K562 (cell line): ENCODE data around the gene LEMD3. TPM values are rescaled to one million over a fixed set of nuclear protein-coding genes. Genes with fewer than 3 reads are reported as not detected.

ENCODE experiments used
- ATAC-seq: fragments of 200-7000 bp; cut with Tn5 transposase; 3 replicates; pipeline ENCODE4 v1.9.1; 2020; ENCODE audit warnings: moderate library complexity
- BruUV-seq: library from RNA; stranded (reverse); fragments of 400-500 nt; replicated peaks from 2 replicates; lab custom pipeline; 2021; lab: Mats Ljungman, UMichigan
- CTCF ChIA-PET: fragments of 300-600 bp; formaldehyde crosslinking; extraction: SDS; loops from one replicate; lab custom pipeline; 2021; ENCODE audit warnings: low intra/inter-chr PET ratio; lab: Yijun Ruan, JAX
- POLR2A ChIA-PET: fragments of 300-600, 350-650 bp; sonication (Branson Sonifier 250); formaldehyde crosslinking; extraction: SDS; loops from one replicate; lab custom pipeline; 2021; ENCODE audit warnings: antibody characterized with exemption, inconsistent platforms; lab: Yijun Ruan, JAX
- DNase-seq, 4 experiments: peaks; one replicate each; pipeline versions ENCODE4 v3.0.0 to v3.0.0-alpha.2; 2011 to 2018; ENCODE audit warnings: low spot score in 3 of 4, mixed read lengths in 3 of 4; ENCODE audit errors: extremely low read depth in 1 of 4
- FAIRE-seq: peaks from 2 replicates; lab custom pipeline; 2011; peaks lifted over from hg19 to GRCh38; lab: Jason Lieb, UNC
- H2AFZ ChIP-seq: 2 replicates; pipeline ENCODE4 v1.6.0; 2011; ENCODE audit warnings: low read depth, low read length, control low read depth, inconsistent platforms
- H3K27ac ChIP-seq: fragments of 200-600 bp; 3 replicates; pipeline ENCODE4 v1.8.0; 2011; ENCODE audit warnings: low read depth, mild to moderate bottlenecking, control low read depth, inconsistent platforms, low read length, moderate library complexity, mixed read lengths; ENCODE audit errors: extremely low read depth
- H3K27me3 ChIP-seq, 2 experiments: fragments of 300-600 bp in 1 of 2; 2 replicates in 1 of 2; 3 replicates in 1 of 2; pipeline versions ENCODE4 v1.6.0 to v1.8.0; 2011; ENCODE audit warnings: inconsistent platforms in 2 of 2, low read length in 2 of 2, mild to moderate bottlenecking in 1 of 2, mixed read lengths in 1 of 2, moderate library complexity in 1 of 2; ENCODE audit not compliant: control insufficient read depth in 2 of 2, insufficient read depth in 2 of 2
- H3K36me3 ChIP-seq: fragments of 300-600 bp; 3 replicates; pipeline ENCODE4 v1.8.0; 2011; ENCODE audit warnings: mild to moderate bottlenecking, low read length, inconsistent platforms; ENCODE audit not compliant: control insufficient read depth, insufficient read depth
- H3K4me1 ChIP-seq, 2 experiments: fragments of 200-600 bp in 1 of 2; replicated peaks in 1 of 2; 2 replicates in 1 of 2; 3 replicates in 1 of 2; pipeline versions ENCODE4 v1.5.1 to v1.8.0; 2011; ENCODE audit warnings: inconsistent platforms in 2 of 2, low read length in 2 of 2, mild to moderate bottlenecking in 1 of 2, mixed read lengths in 1 of 2, moderate library complexity in 1 of 2; ENCODE audit not compliant: control insufficient read depth in 2 of 2, insufficient read depth in 2 of 2
- H3K4me2 ChIP-seq: 2 replicates; pipeline ENCODE4 v1.6.1; 2011; ENCODE audit warnings: low read length, control low read depth, inconsistent platforms, mixed read lengths; ENCODE audit not compliant: insufficient read depth
- H3K4me3 ChIP-seq: fragments of 200-600 bp; sonication (generic), shearing (Covaris generic); 2 replicates; pipeline ENCODE4 v1.5.1; 2016; ENCODE audit warnings: control low read depth, inconsistent platforms
- H3K79me2 ChIP-seq: fragments of 200-600 bp; 3 replicates; pipeline ENCODE4 v1.8.0; 2011; ENCODE audit warnings: low read length, inconsistent platforms; ENCODE audit not compliant: control insufficient read depth, insufficient read depth
- H3K9ac ChIP-seq, 2 experiments: 2 replicates each; pipeline versions ENCODE4 v1.6.0 to v1.6.1; 2011; ENCODE audit warnings: low read depth in 2 of 2, low read length in 2 of 2, control low read depth in 1 of 2, inconsistent platforms in 1 of 2, mild to moderate bottlenecking in 1 of 2, mixed read lengths in 1 of 2; ENCODE audit not compliant: insufficient read depth in 1 of 2
- H3K9me1 ChIP-seq: one replicate; pipeline ENCODE4 v1.6.0; 2011; ENCODE audit warnings: inconsistent platforms, mild to moderate bottlenecking, low read length, moderate library complexity; ENCODE audit not compliant: control insufficient read depth, insufficient read depth
- H3K9me3 ChIP-seq: replicated peaks from 2 replicates; pipeline ENCODE4 v1.5.1; 2011; ENCODE audit warnings: low read depth, low read length, inconsistent platforms; ENCODE audit not compliant: control insufficient read depth, insufficient read depth
- H4K20me1 ChIP-seq: replicated peaks from 2 replicates; pipeline ENCODE4 v1.6.1; 2011; ENCODE audit warnings: low read length, inconsistent platforms, mixed read lengths; ENCODE audit not compliant: control insufficient read depth, insufficient read depth
- BHLHE40 ChIP-seq: IDR thresholded peaks from 2 replicates; pipeline ENCODE4 v1.6.1; 2011; ENCODE audit warnings: low read length, improper control_type of control experiment
- FOXJ2 ChIP-seq: fragments of 200-800 bp; sonication (Bioruptor generic); IDR thresholded peaks from 2 replicates; pipeline ENCODE4 v1.6.1; 2016; ENCODE audit warnings: missing genetic modification characterization, missing compliant biosample characterization
- FOXO4 ChIP-seq: fragments of 450-650 bp; formaldehyde crosslinking; IDR thresholded peaks from 2 replicates; pipeline ENCODE4 v1.4.0; 2020; ENCODE audit warnings: mild to moderate bottlenecking, moderate library complexity
- GABPB2 ChIP-seq: fragments of 250-450 bp; sonication (Bioruptor Pico); conservative IDR thresholded peaks from 2 replicates; pipeline ENCODE4 v1.5.1; 2021; ENCODE audit warnings: mild to moderate bottlenecking
- KLF1 ChIP-seq: fragments of 450-650 bp; IDR thresholded peaks from 2 replicates; pipeline ENCODE4 v1.6.1; 2016; ENCODE audit warnings: missing genetic modification characterization, missing compliant biosample characterization
- LARP7 ChIP-seq: fragments of 450-650 bp; IDR thresholded peaks from 2 replicates; pipeline ENCODE4 v1.6.1; 2016
- POLR2A ChIP-seq: fragments of 450-650 bp; conservative IDR thresholded peaks from 2 replicates; pipeline ENCODE4 v1.6.1; 2016
- SIRT6 ChIP-seq: IDR thresholded peaks from one replicate; pipeline ENCODE4 v1.6.1; 2012; ENCODE audit warnings: low read depth, mild to moderate bottlenecking, control low read depth, inconsistent platforms, low read length, moderate library complexity
- ZBED1 ChIP-seq: IDR thresholded peaks from 2 replicates; pipeline ENCODE4 v1.6.1; 2014
- ZKSCAN3 ChIP-seq: fragments of 250-450 bp; sonication (Bioruptor Pico); IDR thresholded peaks from 2 replicates; pipeline ENCODE4 v1.4.0; 2020
- WGBS: fragments of 100-300 bp; shearing (Covaris generic); methylation state at CpG from one replicate; pipeline ENCODE4 v1.1.6; 2016; ENCODE audit warnings: low coverage, mixed read lengths; ENCODE audit not compliant: insufficient coverage; ENCODE audit errors: missing lambda C conversion rate; 5-methylcytosine and 5-hydroxymethylcytosine counted together
- in situ Hi-C: fragments of 300-500 bp; cut with MboI; formaldehyde crosslinking; loops from 4 replicates; pipeline ENCODE4 v1.15.0; 2018; ENCODE audit warnings: inconsistent platforms, mixed read lengths
- intact Hi-C: fragments of 100-400 bp; cut with micrococcal nuclease; formaldehyde crosslinking; loops from 2 replicates; pipeline ENCODE4 v1.14.2; 2022
- polyA plus RNA-seq, 8 experiments: library from polyadenylated mRNA; depleted of rRNA in 4 of 8; stranded (reverse) in 5 of 8; unstranded in 3 of 8; fragments of >200 nt; fragmentation: Nextera tagmentation in 2 of 8; fragmentation: Illumina TruSeq in 1 of 8; extraction: Ambion mirVana in 2 of 8; extraction: Trizol in 1 of 8; gene quantifications; 2 replicates each; pipeline versions ENCODE4 v1.2.1 to v1.2.3, GENCODE V29; 2011 to 2014; ENCODE audit warnings: inconsistent platforms in 1 of 8, missing spikeins in 1 of 8
- total RNA-seq, 7 experiments: library from RNA; depleted of rRNA in 6 of 7; stranded (reverse); fragments of >200 nt in 6 of 7; fragmentation: Illumina TruSeq in 2 of 7; extraction: Trizol in 2 of 7; gene quantifications; 2 replicates each; pipeline versions ENCODE4 v1.2.1 to v1.2.3, GENCODE V29; 2011 to 2021; ENCODE audit warnings: low replicate concordance in 1 of 7
- TF ChIP-seq, protein P1 (sequence below): sonication (generic); formaldehyde crosslinking; IDR thresholded peaks from 2 replicates; pipeline ENCODE4 v1.8.0; 2022; ENCODE audit warnings: missing genetic modification reagents, mild to moderate bottlenecking, borderline replicate concordance
- TF ChIP-seq, protein P2 (sequence below): fragments of 250-450 bp; sonication (Bioruptor Pico); IDR thresholded peaks from 2 replicates; pipeline ENCODE4 v1.8.0; 2022; ENCODE audit warnings: inconsistent platforms

Gene LEMD3
- total and polyA plus RNA-seq, 9 of the 15 experiments (the other 6 are each of a cell fraction or from before 2014, with no cell fraction given), result 6.8 to 37.4 (median 17.2) TPM

DNA sequence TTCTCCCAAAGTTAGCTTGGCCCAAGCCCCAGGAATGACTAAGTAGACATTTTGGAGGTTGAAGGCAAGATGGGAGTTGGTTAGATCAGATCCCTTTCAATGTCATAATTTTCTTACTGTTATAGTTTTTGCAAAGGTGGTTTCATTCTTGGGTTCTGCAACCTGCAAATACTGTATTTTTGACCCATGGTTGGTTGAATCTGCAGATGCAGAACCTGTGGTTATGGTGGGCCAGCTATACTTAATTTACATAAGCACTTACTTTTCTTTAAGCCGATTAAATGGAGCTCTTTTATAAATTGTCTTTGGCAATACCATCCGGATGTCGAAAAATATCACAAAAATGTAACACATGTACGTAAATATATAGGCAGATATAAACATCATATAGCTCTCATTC, 25.6 kb downstream of the LEMD3 start:
- in situ Hi-C loops (no loop called here), intact Hi-C loops (no loop called here)
- ATAC-seq, result no peak
- Histone ChIP-seq H3K79me2 (peaks cover 83% of the 10 kb centered on the region), H3K36me3 (no peaks in the 10 kb centered on the region; the same call in 2 of the 3 replicates), H4K20me1 (peaks cover 9% of the 10 kb centered on the region; the same call in 1 of the 2 replicates), H3K27me3 (no peaks in the 10 kb centered on the region), H3K27ac (no peak overlapping the region), H3K9ac (no peak overlapping the region), H3K9me3 (no peaks in the 10 kb centered on the region), H3K9me1 (peaks cover 7% of the 10 kb centered on the region), H2AFZ (no peak overlapping the region), H3K4me1 (peaks cover 0 to 12% of the 10 kb centered on the region in 2 experiments; a peak in 3 of 5 replicates), H3K4me2 (no peak overlapping the region), H3K4me3 (no peak overlapping the region)
- no TSS peak for BruUV-seq
- no peak for DNase-seq
- POLR2A ChIA-PET, result interaction anchor here (0.9 to 2.5 kb wide), 2 partner anchors 9 to 24 kb away, joined by 3 to 8 read pairs; no protein-coding TSS in a partner anchor
- no peak for FAIRE-seq
- WGBS, result 86% methylated on average over 4 of the region's 4 CpGs
- no peak for TF ChIP-seq ZKSCAN3 (CRISPR knock-in tag)
- TF ChIP-seq, protein P1, sequence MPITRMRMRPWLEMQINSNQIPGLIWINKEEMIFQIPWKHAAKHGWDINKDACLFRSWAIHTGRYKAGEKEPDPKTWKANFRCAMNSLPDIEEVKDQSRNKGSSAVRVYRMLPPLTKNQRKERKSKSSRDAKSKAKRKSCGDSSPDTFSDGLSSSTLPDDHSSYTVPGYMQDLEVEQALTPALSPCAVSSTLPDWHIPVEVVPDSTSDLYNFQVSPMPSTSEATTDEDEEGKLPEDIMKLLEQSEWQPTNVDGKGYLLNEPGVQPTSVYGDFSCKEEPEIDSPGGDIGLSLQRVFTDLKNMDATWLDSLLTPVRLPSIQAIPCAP (CRISPR knock-in tag), result no peak
- no peak for TF ChIP-seq POLR2A
- TF ChIP-seq ZBED1, result no peak
- no peak for TF ChIP-seq FOXO4 (CRISPR knock-in tag)
- TF ChIP-seq KLF1 (tag), result no peak
- no peak for TF ChIP-seq SIRT6
- TF ChIP-seq LARP7, result no peak
- no peak for TF ChIP-seq FOXJ2 (tag)
- TF ChIP-seq BHLHE40, result no peak
- no peak for TF ChIP-seq GABPB2 (CRISPR knock-in tag)
- TF ChIP-seq, protein P2, sequence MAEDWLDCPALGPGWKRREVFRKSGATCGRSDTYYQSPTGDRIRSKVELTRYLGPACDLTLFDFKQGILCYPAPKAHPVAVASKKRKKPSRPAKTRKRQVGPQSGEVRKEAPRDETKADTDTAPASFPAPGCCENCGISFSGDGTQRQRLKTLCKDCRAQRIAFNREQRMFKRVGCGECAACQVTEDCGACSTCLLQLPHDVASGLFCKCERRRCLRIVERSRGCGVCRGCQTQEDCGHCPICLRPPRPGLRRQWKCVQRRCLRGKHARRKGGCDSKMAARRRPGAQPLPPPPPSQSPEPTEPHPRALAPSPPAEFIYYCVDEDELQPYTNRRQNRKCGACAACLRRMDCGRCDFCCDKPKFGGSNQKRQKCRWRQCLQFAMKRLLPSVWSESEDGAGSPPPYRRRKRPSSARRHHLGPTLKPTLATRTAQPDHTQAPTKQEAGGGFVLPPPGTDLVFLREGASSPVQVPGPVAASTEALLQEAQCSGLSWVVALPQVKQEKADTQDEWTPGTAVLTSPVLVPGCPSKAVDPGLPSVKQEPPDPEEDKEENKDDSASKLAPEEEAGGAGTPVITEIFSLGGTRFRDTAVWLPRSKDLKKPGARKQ (CRISPR knock-in tag), result no peak
- CTCF ChIA-PET, result no interaction called here
